ENCODE results near the gene C18orf63.
"Not testable (repeated sequence)": the region's sequence is repeated elsewhere in the genome, so short reads cannot be mapped to it uniquely, and the experiment has no call there.

C18orf63 gene

DNA sequence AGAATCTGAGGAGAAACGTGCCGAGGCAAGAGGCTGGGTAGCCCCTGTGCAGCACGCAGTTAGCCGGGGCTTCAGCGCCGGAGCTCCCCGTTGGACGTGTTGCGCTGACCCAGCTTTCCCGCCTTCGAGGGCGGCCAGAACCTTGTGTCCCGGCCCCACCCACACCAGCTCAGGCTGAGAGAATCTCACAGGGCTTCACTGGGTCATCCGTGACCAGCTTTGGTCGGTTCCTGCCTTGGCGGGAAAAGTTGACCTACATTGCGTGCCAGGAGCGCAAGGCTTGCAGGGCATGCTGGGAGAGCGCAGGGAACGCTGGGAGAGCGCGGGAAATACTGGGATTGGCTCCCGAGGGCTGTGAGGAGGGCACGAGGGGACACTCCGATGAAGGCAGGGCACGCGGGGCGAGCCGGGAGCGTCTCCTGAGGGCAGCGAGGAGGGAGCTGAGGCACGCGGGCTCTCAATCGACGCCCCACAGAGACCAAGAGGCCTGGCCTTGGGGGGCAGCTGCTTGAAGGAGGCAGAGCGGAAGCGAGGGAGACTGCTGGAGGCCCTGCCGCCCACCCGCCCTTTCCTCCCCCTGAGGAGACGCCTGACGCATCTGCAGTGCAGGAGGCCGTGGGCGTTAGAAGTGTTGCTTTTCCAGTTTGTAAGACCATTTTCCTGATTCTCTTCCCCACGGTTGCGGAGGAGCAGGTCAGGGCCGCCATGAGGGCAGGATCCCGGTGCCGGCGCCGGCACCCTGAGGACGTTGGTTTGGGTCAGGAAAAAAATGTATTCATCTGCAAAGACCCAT is at the start of gene C18orf63:
Gene C18orf63, plus strand, starts transcription at position 376 of the 793 bp plus-strand sequence. CDS start 2,027 bp downstream, outside the sequence.
- no peak for DNase-seq

DNA sequence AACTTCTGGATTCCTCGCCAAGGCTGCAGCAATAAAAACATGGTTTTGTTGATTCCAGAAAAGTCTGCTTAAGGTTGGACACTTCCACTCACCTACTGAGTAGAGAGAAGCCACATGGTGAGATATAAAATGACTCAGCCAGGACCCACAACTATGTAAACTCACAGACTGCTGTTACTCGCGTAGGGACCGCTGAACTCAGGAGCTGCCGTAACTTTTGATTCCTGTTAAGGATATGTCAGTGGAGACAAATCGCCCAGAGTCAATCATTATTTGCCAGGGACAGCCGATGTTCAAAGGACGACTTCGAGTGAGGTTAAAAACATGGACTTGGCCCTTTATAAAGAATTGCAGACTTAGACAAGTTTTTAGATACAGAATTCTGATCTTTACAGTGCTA is 49.5 kb upstream of the C18orf63 start:
- DNase-seq = peak; percentile 35

DNA sequence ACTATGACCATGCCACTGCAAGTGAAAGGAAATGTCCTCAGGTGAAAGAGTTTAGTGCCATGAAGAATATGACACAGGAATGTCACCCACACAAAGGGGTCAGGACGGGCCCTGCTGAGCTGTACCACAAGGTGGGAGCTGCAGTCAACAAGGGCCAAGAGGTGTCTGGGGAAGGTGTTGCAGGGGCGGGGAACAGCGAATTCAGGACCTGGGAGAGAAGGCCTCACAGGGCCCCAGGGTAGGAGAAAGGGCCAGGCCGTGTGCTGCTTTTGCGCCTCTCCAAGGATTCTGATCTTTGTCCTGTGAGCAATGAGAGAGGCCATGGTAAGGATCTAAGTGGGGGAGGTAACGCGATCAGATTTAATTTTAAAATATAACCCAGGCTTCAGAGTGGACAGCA is 47.5 kb upstream of the C18orf63 start:
- DNase-seq = no peak

DNA sequence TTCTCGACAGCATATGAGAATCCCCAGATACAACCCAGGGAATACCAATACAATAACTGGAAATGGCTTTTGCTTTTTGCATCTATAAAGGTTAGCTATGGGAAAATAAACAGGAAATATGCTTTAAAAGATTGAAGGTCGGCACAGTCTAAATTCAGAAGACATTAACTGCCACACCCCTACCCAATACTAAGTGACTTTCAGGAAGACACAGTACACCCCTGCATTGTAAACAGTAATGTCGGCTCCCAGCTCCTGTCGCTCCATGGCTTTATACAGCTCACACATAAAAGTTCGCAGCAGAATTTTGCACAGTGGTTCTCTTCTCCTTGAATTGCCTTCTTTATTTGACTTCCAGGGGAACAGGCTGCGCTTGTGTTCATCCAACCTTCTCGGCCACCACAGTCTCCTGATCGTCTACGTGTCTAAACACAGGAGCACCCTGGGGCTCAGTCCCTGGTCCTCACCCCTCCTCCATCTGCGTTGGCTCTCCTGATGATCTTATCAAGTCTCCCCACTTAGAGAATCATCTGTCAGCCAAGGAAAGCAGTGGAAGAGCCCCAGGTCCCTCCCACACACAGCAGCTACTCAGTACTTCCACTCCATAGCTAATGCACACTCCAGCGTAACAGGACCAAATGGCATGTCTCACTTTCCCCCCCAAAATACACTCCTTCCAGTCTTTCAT is 46.6 kb upstream of the C18orf63 start:
- no peak for DNase-seq

DNA sequence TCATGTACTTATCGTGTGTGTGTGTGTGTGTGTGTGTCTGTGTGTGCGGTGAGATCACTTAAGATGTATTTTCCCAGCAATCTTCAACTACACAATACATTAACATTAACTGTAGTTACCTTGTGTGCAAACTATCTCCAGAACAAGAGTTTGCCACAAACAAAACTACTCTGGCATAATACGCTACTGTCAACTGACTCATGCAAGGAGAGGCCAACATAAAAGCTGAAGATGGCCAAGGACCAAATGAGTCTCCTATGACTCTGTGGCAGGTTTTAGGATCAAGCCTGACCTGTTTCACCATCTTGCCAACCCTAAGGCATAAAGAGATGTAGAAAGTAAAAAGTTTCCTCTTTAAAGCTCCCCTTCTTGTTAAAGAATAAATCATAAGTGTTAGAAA is 44.0 kb upstream of the C18orf63 start:
- DNase-seq = no peak

DNA sequence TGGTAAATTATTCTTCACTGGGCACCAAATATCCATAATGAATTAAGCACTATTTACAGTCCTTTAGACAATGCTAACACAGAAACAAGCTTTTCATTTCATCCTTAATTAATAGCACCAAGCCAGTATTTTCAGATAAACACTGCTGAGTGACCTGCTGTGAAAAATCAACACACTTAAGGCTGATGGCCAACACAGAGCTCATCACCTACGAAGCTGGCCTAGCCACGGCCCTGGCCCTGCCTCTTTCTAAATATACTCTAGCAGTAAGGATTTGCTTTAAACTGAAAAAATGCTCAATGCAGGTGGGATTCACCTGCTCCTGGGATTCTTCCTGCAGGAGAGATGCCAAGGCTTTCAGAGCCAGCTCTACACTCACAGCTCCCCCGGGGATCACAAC is 42.2 kb upstream of the C18orf63 start:
- no peak for DNase-seq

DNA sequence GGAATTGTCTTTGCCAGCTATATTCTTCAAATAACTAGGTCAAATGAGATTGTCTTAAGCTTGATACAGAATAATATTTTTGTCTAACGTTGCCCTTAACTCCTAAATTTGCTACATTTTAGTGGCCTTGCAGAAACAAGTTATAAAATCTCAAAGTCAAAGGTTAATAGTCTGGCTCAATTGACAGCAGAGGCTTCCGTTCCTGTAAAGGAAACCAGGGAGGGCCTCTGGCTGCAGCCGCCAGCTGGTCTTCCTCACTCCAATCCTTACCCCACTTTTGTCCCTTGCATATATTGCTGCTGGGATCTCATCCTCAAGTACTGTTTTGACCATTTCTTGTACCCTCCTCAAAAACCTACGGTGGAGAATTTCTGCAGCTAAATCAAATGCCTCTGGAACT is 40.9 kb upstream of the C18orf63 start:
- DNase-seq = no peak

DNA sequence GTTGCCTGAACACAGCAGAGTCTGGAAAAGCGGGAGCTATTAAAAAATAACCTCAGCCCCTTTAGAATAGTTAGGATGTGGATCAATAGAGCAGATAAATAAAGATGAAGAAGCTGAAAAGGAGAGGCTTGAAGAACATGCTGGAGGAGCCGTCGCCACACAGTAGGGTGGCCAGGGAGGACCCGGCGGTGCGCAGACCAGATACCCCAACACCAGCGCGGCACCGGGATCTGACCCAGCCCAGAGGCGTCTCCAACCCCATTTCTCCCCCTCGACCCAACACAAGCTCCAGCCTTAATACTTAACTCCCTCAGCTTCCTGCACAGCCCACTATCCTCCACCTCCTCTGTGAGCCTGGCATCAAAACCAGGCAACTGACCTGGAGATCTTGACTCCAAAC is 39.9 kb upstream of the C18orf63 start:
- DNase-seq = no peak

DNA sequence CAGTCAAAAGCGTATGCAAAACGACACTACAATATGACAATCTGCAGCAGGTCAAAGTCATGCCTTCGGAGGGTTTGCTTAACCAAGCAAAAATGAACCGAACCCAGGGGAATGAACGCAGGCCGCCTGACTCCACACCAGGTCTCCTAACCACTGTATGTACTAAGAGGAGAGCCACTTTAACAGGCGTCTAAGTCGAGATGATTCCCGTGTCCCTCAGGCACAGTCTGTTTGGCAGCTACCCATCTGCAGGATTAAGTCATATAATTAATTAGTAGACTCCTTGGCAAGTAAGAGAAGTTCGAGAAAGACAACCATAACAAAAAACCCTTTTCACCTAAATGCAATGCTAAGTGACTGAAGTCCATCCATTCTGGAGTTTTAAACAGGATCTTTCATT is 39.0 kb upstream of the C18orf63 start:
- no peak for DNase-seq

DNA sequence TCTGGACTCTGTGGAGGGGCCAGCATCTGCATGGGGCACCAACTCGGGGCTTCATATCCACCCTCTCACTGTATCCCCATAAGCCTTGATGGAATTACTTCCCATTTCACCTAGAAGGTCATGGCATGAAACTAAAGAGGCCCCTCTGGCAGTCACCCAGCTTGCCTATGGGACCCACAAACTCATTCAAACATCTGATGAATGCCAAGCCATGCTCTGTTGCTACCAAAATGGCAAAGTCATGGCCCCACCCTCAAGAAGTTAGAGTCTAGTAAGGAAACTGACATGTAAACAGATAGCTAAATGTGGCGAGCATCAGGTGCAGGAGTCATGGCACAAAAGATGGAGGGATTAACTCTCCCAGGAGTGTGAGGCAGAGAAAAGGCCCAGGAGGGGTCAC is 38.3 kb upstream of the C18orf63 start:
- no peak for DNase-seq

DNA sequence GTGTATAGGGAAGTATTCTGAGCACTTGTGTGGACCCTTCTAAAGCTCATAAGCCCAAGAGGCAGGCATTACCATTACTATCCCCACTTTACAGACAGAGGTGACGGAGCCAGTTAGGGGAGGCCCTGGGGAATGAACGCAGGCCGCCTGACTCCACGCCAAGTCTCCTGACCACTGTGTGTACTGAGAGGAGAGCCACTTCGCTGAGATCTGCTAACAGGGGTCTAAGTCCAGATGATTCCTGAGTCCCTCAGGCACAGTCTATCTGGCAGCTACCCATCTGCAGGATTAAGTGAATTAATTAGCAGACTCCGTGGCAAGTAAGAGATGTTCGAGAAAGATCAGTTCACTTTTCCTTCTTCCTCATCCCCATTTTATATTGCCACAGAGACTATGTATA is 37.6 kb upstream of the C18orf63 start:
- no peak for DNase-seq

DNA sequence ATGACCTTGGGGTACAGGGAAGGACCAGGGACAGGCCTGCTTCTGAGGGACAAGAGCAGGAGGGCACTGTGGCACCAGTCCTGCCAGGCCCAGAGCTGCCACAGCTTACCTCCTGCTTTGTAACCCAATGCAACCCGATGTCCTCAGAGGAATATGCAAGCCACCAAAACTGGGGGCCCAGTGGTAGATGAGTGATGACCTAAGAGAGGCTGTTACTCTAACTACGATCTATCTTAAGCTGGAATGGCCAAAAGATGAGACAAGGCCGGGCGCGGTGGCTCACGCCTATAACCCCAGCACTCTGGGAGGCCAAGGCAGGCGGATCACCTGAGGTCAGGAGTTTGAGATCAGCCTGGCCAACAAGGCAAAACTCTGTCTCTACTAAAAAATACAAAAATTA is 36.7 kb upstream of the C18orf63 start:
- no peak for DNase-seq

DNA sequence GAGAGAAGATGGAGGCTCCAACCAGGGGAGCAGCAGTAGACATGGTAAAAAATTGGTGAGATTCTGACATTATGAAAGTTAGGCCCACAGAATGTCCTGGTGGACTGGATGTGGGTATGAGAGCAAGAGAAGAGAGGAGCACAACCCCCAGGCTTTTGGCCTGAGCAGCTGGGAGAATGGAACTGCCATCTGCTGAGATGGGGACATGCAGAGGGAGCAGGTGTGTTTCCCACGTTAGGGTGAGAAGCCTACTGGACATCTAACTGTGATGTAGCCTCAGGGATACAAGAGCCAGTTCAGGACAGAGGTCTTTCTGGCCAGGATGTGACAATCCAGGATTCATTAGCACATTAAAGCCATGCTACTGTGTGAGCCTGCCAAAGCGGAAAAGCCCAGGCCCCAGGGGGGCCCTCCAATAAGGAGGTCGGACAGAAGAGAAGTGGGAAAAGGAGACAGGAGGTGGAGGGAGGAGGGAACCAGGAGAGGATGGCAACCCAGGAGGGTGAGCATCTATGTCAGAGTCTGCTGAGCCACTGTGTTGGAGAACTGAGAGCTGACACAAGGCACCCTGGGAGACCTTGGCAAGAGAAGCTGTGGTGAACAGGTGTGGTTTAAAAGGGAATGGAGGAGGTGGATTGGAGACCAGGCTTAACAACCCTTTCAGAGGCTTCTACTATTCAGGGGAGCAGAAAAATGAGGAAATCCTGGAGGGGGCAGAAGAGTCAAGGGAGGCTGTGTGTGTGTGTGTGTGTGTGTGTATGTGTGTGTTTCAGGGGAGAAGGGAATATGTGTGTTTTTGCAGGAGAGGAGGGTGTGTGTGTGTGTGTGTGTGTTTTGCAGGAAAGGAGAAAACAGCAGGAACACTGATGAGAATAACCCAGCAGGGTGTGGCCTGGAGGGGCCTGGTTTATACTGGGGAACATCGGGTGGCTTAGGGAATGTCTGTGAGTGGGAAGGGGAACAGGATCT is 34.3 kb upstream of the C18orf63 start:
- no peak for DNase-seq

DNA sequence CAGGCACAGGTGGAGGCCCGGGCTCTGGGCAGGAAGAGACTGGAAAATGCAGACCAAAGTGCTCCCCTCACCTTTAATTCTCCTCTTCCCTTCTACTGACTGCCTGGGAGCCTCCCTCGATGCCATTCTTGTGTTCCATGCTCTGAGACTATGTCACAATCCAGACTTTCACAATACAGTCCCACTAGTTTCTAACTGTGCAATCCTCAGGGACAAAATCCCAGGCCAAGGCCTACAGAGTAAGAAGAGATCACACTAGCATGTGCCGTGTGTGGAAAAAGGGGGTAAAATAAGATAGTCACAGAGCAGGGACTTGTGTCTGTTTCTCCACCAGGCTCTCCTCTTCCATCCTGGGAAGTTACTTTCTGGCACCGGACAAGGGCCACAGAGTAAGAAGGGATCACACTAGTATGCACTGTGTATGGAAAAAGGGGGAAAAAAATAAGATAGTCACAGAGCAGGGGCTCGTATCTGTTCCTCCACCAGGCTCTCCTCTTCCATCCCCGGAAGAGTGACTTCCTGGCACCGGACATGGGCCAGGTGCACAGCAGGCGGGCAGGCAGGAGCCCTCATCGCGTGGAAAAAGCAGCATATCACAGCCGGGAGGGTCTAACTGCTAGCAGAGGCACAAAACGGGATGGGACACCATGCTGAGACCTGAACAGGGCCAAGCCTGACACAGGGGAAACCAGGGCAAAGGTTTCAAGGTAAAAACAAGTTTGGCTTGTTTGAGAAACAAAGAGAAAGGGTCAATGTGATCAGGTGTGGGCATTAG is 33.5 kb upstream of the C18orf63 start:
- DNase-seq = no peak

DNA sequence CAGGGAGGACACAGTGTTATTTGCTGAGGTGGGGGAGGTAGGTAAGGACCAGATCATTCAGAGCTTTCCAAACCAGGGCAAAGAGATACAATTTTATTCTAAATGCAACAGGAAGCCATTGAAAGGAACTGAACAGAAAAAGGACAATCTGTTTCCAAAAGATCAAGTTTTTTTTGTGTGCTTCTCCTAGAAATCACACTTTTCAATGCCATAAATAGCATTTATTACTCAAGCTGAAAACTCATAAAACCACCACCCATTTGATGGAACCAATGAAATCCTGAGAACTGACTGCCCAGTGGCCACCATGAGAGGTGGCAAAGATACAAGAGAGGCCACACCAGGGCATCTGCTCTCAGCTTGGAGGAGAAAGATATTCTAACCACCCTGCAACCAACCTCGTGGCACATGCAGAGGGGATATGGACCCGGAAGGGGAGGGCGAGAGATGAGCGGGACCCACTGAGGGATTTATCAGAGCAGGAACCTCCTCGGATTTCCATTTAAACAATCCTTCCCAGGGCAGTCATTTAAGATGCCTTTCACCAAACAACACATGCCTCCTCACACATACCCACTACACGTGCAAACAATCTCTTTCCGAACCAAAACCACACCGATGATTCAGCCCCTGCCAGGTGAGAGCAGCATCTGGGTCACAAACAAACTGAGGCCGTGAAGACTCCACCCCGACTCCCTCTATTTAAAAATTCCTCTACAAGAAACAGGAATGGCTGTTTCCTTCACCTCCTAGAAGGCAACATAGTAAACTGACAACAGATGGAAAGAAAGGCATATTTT is 32.7 kb upstream of the C18orf63 start:
- no peak for DNase-seq

DNA sequence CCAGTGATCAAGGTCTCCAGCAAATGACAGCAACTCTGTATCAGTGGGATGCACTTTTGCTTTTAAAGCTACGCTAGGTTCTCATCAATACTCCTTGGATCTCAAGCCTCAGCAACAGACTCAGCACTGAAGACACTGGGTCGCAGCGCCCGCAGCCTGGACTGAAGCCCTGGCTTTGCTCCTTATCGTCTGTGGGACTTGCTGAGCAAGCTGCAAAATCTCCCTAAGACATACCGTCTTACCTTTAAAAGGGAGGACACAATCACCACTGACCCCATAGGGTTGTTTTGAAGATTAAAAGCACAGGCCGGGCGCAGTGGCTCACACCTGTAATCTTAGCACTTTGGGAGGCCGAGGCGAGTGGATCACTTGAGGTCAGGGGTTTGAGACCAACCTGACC is 32.0 kb upstream of the C18orf63 start:
- DNase-seq = no peak

DNA sequence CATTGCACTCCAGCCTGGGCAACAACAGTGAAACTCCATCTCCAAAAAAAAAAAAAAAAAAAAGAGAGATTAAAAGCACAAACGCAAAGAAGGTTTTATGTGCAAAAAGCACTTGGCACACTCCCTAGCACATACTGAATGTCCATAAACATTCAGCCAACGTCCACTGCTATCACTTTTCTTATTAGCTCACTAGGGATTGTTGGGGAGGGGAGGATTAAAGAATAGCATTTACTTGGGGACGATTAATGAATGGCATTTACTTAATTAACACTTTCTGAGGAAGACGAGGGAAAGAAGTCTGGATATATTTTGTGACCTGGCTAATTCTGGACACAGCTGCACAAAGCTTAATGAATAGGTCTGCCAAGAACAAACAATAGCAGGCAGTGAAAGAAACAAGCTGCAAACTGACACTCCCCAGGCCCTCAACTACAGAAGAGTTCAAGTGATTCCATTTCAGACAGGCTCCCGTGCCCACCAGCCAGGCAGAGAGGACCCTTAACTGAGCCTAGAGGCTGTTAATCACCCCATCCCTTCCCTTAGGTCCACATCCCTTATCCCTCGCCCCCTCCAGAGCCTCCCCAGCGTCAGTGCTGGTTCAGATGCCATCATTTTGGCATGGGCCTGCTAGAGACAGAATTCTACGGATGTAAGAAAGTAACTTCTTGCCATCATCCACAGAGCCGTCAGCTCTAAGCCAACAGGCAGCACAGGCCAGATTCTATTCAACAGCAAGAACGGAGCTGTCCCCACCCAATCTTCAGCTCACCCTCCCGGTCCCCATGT is 31.3 kb upstream of the C18orf63 start:
- no peak for DNase-seq

DNA sequence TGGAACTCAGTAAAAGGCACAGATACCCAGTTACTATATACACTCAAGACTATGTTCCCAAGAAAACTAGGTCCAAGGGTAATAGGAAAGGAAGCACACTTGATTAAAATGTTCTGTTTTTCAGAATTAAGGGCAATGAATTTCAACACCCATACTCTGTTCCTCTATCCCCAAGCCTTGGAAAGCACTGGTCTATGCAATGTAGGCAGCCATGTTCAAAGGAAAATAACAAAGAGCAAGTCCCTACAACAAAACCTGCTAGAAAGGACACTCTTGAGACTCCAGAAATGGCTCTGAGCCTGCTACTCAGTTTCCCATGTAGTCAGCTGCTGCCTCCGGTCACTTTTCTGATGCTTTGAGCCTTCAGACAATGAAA is 30.7 kb upstream of the C18orf63 start:
- DNase-seq = no peak

DNA sequence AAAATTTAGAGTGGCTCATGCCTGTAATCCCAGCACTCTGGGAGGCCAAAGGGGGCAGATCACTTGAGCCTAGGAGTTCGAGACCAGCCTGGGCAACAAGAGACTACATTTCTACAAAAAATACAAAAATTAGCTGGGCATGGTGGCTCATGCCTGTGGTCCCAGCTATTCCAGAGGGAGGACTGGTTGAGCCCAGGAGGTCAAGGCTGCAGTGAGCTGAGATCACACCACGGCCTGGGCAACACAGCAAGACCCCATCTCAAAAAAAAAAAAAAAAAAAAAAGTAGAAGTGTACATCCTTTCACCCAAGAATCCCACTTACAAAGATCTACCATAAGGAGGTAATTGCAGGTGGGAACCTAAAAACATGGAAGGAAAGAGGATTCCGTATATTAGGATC is 30.1 kb upstream of the C18orf63 start:
- DNase-seq = not testable (repeated sequence)

DNA sequence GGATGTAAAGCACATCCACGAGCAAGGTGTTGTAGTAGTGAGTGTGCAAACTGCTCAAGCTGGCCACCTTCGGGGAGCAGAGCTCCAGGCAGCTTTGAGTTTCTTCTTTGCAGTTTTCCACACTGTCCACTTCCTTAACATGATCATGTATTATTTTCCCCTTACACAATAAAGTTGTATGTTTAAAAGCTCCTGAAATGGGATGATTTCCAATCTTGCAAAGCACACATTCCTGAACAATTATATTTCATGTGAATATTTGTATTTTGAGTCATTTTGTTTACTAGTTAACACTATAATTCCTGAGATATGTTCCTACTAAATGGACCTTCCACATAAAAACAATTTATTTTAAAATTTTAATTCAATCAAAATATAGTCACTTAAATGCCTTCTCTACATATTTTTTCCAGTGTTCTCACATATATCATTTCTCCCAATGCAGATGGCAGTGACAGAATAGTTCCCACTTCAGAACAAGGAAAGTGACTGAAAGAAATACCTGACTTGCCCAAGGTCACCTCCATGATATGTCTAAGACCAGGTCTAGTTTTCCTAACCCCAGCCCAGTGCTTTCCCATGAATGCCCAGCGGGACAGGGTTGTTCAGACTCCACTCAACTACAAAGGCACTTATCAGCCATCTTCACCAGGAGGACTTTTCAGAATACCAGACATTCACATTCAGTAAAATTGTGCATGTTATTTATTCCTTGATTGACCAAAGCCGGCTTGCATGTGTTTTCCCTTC is 29.4 kb upstream of the C18orf63 start:
- DNase-seq = no peak
